ENCODE results near the gene PLVAP. TPM values are rescaled to one million over a fixed set of nuclear protein-coding genes. Genes with fewer than 3 reads are reported as not detected.

PLVAP gene
- total and polyA plus RNA-seq, 9 of the 15 experiments (the other 6 are each of a cell fraction or from before 2014, with no cell fraction given): 0.09 to 0.84 (median 0.51) TPM; not detected in 4

DNA sequence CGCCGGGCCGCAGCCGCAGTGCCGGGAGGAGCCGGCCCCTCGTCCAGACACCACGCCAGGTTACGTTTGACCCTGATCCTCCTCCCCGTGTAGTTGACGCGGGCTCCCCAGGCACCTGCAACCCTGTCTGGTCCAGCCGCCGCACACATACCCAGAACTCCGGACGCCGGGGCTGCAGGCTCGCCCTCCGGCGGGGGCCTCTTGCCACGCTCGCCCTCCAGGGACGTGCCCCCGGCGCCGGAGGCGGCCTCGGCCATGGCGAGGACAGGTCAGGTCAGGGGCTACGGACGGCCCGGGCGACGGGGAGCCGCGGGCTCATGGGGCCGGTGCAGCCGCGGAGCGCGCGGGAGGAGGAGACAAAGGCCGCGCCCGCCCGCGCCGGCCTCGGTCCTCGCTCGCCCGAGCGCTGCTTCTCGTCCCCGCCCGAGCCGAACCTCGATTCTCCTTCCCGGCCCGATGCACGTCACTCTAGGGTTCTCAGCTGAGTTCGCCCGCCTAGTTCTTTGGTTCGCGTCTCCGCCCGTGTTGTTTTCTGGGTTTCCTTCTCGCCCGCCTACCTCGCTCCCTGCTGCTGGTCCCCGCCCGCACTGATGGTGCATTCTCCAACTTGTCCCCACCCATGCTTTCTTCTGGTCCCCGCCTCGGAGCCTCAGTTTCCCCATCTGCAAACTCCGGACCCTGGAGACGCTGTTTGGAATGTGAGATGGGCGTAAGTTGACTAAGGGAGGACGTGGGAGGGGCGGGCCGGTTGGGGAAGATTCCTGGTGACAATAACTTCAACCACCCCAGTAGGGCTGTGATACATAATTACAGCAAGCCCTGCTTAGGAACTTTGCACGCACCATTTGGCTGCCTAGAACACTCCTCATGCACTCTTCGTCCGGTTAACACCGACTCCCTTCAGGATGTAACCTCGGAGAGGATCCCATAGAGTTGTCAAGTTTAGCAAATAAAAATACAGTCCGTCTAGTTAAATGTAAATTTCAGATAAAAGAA is 42.4 kb downstream of the PLVAP start, which contains the start of gene ANO8 (continued):
- TF ChIP-seq, protein P1, sequence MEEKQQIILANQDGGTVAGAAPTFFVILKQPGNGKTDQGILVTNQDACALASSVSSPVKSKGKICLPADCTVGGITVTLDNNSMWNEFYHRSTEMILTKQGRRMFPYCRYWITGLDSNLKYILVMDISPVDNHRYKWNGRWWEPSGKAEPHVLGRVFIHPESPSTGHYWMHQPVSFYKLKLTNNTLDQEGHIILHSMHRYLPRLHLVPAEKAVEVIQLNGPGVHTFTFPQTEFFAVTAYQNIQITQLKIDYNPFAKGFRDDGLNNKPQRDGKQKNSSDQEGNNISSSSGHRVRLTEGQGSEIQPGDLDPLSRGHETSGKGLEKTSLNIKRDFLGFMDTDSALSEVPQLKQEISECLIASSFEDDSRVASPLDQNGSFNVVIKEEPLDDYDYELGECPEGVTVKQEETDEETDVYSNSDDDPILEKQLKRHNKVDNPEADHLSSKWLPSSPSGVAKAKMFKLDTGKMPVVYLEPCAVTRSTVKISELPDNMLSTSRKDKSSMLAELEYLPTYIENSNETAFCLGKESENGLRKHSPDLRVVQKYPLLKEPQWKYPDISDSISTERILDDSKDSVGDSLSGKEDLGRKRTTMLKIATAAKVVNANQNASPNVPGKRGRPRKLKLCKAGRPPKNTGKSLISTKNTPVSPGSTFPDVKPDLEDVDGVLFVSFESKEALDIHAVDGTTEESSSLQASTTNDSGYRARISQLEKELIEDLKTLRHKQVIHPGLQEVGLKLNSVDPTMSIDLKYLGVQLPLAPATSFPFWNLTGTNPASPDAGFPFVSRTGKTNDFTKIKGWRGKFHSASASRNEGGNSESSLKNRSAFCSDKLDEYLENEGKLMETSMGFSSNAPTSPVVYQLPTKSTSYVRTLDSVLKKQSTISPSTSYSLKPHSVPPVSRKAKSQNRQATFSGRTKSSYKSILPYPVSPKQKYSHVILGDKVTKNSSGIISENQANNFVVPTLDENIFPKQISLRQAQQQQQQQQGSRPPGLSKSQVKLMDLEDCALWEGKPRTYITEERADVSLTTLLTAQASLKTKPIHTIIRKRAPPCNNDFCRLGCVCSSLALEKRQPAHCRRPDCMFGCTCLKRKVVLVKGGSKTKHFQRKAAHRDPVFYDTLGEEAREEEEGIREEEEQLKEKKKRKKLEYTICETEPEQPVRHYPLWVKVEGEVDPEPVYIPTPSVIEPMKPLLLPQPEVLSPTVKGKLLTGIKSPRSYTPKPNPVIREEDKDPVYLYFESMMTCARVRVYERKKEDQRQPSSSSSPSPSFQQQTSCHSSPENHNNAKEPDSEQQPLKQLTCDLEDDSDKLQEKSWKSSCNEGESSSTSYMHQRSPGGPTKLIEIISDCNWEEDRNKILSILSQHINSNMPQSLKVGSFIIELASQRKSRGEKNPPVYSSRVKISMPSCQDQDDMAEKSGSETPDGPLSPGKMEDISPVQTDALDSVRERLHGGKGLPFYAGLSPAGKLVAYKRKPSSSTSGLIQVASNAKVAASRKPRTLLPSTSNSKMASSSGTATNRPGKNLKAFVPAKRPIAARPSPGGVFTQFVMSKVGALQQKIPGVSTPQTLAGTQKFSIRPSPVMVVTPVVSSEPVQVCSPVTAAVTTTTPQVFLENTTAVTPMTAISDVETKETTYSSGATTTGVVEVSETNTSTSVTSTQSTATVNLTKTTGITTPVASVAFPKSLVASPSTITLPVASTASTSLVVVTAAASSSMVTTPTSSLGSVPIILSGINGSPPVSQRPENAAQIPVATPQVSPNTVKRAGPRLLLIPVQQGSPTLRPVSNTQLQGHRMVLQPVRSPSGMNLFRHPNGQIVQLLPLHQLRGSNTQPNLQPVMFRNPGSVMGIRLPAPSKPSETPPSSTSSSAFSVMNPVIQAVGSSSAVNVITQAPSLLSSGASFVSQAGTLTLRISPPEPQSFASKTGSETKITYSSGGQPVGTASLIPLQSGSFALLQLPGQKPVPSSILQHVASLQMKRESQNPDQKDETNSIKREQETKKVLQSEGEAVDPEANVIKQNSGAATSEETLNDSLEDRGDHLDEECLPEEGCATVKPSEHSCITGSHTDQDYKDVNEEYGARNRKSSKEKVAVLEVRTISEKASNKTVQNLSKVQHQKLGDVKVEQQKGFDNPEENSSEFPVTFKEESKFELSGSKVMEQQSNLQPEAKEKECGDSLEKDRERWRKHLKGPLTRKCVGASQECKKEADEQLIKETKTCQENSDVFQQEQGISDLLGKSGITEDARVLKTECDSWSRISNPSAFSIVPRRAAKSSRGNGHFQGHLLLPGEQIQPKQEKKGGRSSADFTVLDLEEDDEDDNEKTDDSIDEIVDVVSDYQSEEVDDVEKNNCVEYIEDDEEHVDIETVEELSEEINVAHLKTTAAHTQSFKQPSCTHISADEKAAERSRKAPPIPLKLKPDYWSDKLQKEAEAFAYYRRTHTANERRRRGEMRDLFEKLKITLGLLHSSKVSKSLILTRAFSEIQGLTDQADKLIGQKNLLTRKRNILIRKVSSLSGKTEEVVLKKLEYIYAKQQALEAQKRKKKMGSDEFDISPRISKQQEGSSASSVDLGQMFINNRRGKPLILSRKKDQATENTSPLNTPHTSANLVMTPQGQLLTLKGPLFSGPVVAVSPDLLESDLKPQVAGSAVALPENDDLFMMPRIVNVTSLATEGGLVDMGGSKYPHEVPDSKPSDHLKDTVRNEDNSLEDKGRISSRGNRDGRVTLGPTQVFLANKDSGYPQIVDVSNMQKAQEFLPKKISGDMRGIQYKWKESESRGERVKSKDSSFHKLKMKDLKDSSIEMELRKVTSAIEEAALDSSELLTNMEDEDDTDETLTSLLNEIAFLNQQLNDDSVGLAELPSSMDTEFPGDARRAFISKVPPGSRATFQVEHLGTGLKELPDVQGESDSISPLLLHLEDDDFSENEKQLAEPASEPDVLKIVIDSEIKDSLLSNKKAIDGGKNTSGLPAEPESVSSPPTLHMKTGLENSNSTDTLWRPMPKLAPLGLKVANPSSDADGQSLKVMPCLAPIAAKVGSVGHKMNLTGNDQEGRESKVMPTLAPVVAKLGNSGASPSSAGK (IDR thresholded peaks at IDR 0.05): no peak
- TF ChIP-seq U2AF1 (optimal IDR thresholded peaks at IDR 0.05; ENCODE audit: low read depth, low read length) (peak; percentile 54), TAF1 (IDR thresholded peaks at IDR 0.05; ENCODE audit: control insufficient read depth, extremely low read depth, insufficient read depth, low read length, severe bottlenecking) (peak; percentile 42), ZNF3 (CRISPR knock-in tag; IDR thresholded peaks at IDR 0.05) (no peak), ZBTB7A (IDR thresholded peaks at IDR 0.05; ENCODE audit: borderline replicate concordance, control insufficient read depth, low read depth, low read length) (peak; percentile 79), TSC22D4 (tag; IDR thresholded peaks at IDR 0.05) (no peak), NCOA2 (IDR thresholded peaks at IDR 0.05; ENCODE audit: partially characterized antibody in 2 of 2) (no peak), ZNF197 (CRISPR knock-in tag; IDR thresholded peaks at IDR 0.05; ENCODE audit: low read depth) (no peak), NCOA4 (IDR thresholded peaks at IDR 0.05; ENCODE audit: partially characterized antibody) (no peak), NFE2L1 (tag; IDR thresholded peaks at IDR 0.05; ENCODE audit: borderline replicate concordance, low read depth) (no peak), RFX5 (IDR thresholded peaks at IDR 0.05; ENCODE audit: low read depth, low read length) (0 out of 2 replicates have a peak, but pooled peaks have one; percentile 18), SMARCC2 (IDR thresholded peaks at IDR 0.05; ENCODE audit: low read depth) (peak; percentile 42; the same call in 1 of the 2 replicates)
- TF ChIP-seq, protein P2, sequence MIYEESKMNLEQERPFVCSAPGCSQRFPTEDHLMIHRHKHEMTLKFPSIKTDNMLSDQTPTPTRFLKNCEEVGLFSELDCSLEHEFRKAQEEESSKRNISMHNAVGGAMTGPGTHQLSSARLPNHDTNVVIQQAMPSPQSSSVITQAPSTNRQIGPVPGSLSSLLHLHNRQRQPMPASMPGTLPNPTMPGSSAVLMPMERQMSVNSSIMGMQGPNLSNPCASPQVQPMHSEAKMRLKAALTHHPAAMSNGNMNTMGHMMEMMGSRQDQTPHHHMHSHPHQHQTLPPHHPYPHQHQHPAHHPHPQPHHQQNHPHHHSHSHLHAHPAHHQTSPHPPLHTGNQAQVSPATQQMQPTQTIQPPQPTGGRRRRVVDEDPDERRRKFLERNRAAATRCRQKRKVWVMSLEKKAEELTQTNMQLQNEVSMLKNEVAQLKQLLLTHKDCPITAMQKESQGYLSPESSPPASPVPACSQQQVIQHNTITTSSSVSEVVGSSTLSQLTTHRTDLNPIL (CRISPR knock-in tag; IDR thresholded peaks at IDR 0.05): no peak

Measured in K562 (cell line).